K562 (cell line): ENCODE data around the gene EML1. TPM values are rescaled to one million over a fixed set of nuclear protein-coding genes. Genes with fewer than 3 reads are reported as not detected.

ENCODE experiments used
- ATAC-seq: fragments of 200-7000 bp; cut with Tn5 transposase; 3 replicates; pipeline ENCODE4 v1.9.1; 2020; ENCODE audit warnings: moderate library complexity
- BruUV-seq: library from RNA; stranded (reverse); fragments of 400-500 nt; replicated peaks from 2 replicates; lab custom pipeline; 2021; lab: Mats Ljungman, UMichigan
- CTCF ChIA-PET: fragments of 300-600 bp; formaldehyde crosslinking; extraction: SDS; loops from one replicate; lab custom pipeline; 2021; ENCODE audit warnings: low intra/inter-chr PET ratio; lab: Yijun Ruan, JAX
- POLR2A ChIA-PET: fragments of 300-600, 350-650 bp; sonication (Branson Sonifier 250); formaldehyde crosslinking; extraction: SDS; loops from one replicate; lab custom pipeline; 2021; ENCODE audit warnings: antibody characterized with exemption, inconsistent platforms; lab: Yijun Ruan, JAX
- DNase-seq, 4 experiments: peaks; one replicate each; pipeline versions ENCODE4 v3.0.0 to v3.0.0-alpha.2; 2011 to 2018; ENCODE audit warnings: low spot score in 3 of 4, mixed read lengths in 3 of 4; ENCODE audit errors: extremely low read depth in 1 of 4
- FAIRE-seq: peaks from 2 replicates; lab custom pipeline; 2011; peaks lifted over from hg19 to GRCh38; lab: Jason Lieb, UNC
- H2AFZ ChIP-seq: 2 replicates; pipeline ENCODE4 v1.6.0; 2011; ENCODE audit warnings: low read depth, low read length, control low read depth, inconsistent platforms
- H3K27ac ChIP-seq: fragments of 200-600 bp; 3 replicates; pipeline ENCODE4 v1.8.0; 2011; ENCODE audit warnings: low read depth, mild to moderate bottlenecking, control low read depth, inconsistent platforms, low read length, moderate library complexity, mixed read lengths; ENCODE audit errors: extremely low read depth
- H3K27me3 ChIP-seq, 2 experiments: fragments of 300-600 bp in 1 of 2; 2 replicates in 1 of 2; 3 replicates in 1 of 2; pipeline versions ENCODE4 v1.6.0 to v1.8.0; 2011; ENCODE audit warnings: inconsistent platforms in 2 of 2, low read length in 2 of 2, mild to moderate bottlenecking in 1 of 2, mixed read lengths in 1 of 2, moderate library complexity in 1 of 2; ENCODE audit not compliant: control insufficient read depth in 2 of 2, insufficient read depth in 2 of 2
- H3K36me3 ChIP-seq: fragments of 300-600 bp; 3 replicates; pipeline ENCODE4 v1.8.0; 2011; ENCODE audit warnings: mild to moderate bottlenecking, low read length, inconsistent platforms; ENCODE audit not compliant: control insufficient read depth, insufficient read depth
- H3K4me1 ChIP-seq, 2 experiments: fragments of 200-600 bp in 1 of 2; replicated peaks in 1 of 2; 2 replicates in 1 of 2; 3 replicates in 1 of 2; pipeline versions ENCODE4 v1.5.1 to v1.8.0; 2011; ENCODE audit warnings: inconsistent platforms in 2 of 2, low read length in 2 of 2, mild to moderate bottlenecking in 1 of 2, mixed read lengths in 1 of 2, moderate library complexity in 1 of 2; ENCODE audit not compliant: control insufficient read depth in 2 of 2, insufficient read depth in 2 of 2
- H3K4me2 ChIP-seq: 2 replicates; pipeline ENCODE4 v1.6.1; 2011; ENCODE audit warnings: low read length, control low read depth, inconsistent platforms, mixed read lengths; ENCODE audit not compliant: insufficient read depth
- H3K4me3 ChIP-seq: fragments of 200-600 bp; sonication (generic), shearing (Covaris generic); 2 replicates; pipeline ENCODE4 v1.5.1; 2016; ENCODE audit warnings: control low read depth, inconsistent platforms
- H3K79me2 ChIP-seq: fragments of 200-600 bp; 3 replicates; pipeline ENCODE4 v1.8.0; 2011; ENCODE audit warnings: low read length, inconsistent platforms; ENCODE audit not compliant: control insufficient read depth, insufficient read depth
- H3K9ac ChIP-seq, 2 experiments: 2 replicates each; pipeline versions ENCODE4 v1.6.0 to v1.6.1; 2011; ENCODE audit warnings: low read depth in 2 of 2, low read length in 2 of 2, control low read depth in 1 of 2, inconsistent platforms in 1 of 2, mild to moderate bottlenecking in 1 of 2, mixed read lengths in 1 of 2; ENCODE audit not compliant: insufficient read depth in 1 of 2
- H3K9me1 ChIP-seq: one replicate; pipeline ENCODE4 v1.6.0; 2011; ENCODE audit warnings: inconsistent platforms, mild to moderate bottlenecking, low read length, moderate library complexity; ENCODE audit not compliant: control insufficient read depth, insufficient read depth
- H3K9me3 ChIP-seq: replicated peaks from 2 replicates; pipeline ENCODE4 v1.5.1; 2011; ENCODE audit warnings: low read depth, low read length, inconsistent platforms; ENCODE audit not compliant: control insufficient read depth, insufficient read depth
- H4K20me1 ChIP-seq: replicated peaks from 2 replicates; pipeline ENCODE4 v1.6.1; 2011; ENCODE audit warnings: low read length, inconsistent platforms, mixed read lengths; ENCODE audit not compliant: control insufficient read depth, insufficient read depth
- BCL6 ChIP-seq: fragments of 250-450 bp; sonication (Bioruptor Pico); IDR thresholded peaks from 2 replicates; pipeline ENCODE4 v1.4.0; 2020
- BMI1 ChIP-seq: fragments of 150-350 bp; IDR thresholded peaks from 2 replicates; pipeline ENCODE4 v1.6.1; 2014; ENCODE audit warnings: low read length
- CHD2 ChIP-seq: IDR thresholded peaks from 2 replicates; pipeline ENCODE4 v1.6.1; 2011; ENCODE audit warnings: low read depth, low read length
- HDAC1 ChIP-seq, 2 experiments: fragments of 450-650 bp; IDR thresholded peaks; 2 replicates each; pipeline ENCODE4 v1.6.1; 2016 to 2017; ENCODE audit warnings: inconsistent platforms in 1 of 2, mild to moderate bottlenecking in 1 of 2, moderate library complexity in 1 of 2
- KDM5B ChIP-seq: fragments of 200-600 bp; sonication (generic); IDR thresholded peaks from 2 replicates; pipeline ENCODE4 v1.6.1; 2012; ENCODE audit warnings: low read depth, mild to moderate bottlenecking, moderate library complexity, low read length, control low read depth, inconsistent platforms; ENCODE audit not compliant: insufficient replicate concordance
- KLF1 ChIP-seq: fragments of 450-650 bp; IDR thresholded peaks from 2 replicates; pipeline ENCODE4 v1.6.1; 2016; ENCODE audit warnings: missing genetic modification characterization, missing compliant biosample characterization
- NCOA2 ChIP-seq, 2 experiments: fragments of 450-650 bp; IDR thresholded peaks; 2 replicates each; pipeline ENCODE4 v1.6.1; 2018; ENCODE audit warnings: mild to moderate bottlenecking in 2 of 2, moderate library complexity in 1 of 2; ENCODE audit not compliant: partially characterized antibody in 2 of 2
- PRDM10 ChIP-seq: fragments of 450-650 bp; IDR thresholded peaks from 2 replicates; pipeline ENCODE4 v1.6.1; 2018; ENCODE audit not compliant: partially characterized antibody
- RNF2 ChIP-seq: sonication (generic); IDR thresholded peaks from 2 replicates; pipeline ENCODE4 v1.6.1; 2016
- SMARCA5 ChIP-seq: fragments of 450-650 bp; IDR thresholded peaks from 2 replicates; pipeline ENCODE4 v1.6.1; 2016
- SREBF2 ChIP-seq: sonication (generic); formaldehyde crosslinking; IDR thresholded peaks from 2 replicates; pipeline ENCODE4 v1.4.0; 2020; ENCODE audit warnings: mild to moderate bottlenecking, missing genetic modification reagents
- TAF9B ChIP-seq: fragments of 450-650 bp; IDR thresholded peaks from 2 replicates; pipeline ENCODE4 v1.6.1; 2018; ENCODE audit warnings: mild to moderate bottlenecking; ENCODE audit not compliant: partially characterized antibody
- TCF7L2 ChIP-seq: fragments of 150-350 bp; IDR thresholded peaks from 2 replicates; pipeline ENCODE4 v1.6.1; 2016; ENCODE audit warnings: low read depth, mild to moderate bottlenecking, low read length, moderate library complexity
- THRAP3 ChIP-seq: fragments of 450-650 bp; IDR thresholded peaks from 2 replicates; pipeline ENCODE4 v1.6.1; 2016; ENCODE audit warnings: mild to moderate bottlenecking, inconsistent platforms, borderline replicate concordance
- ZBTB12 ChIP-seq: fragments of 250-450 bp; sonication (Bioruptor Pico); IDR thresholded peaks from 2 replicates; pipeline ENCODE4 v1.4.0; 2020
- ZBTB33 ChIP-seq: sonication (generic); formaldehyde crosslinking; IDR thresholded peaks from 2 replicates; pipeline ENCODE4 v1.8.1; 2023; ENCODE audit warnings: mild to moderate bottlenecking, missing genetic modification reagents
- ZEB2 ChIP-seq: fragments of 450-650 bp; IDR thresholded peaks from 2 replicates; pipeline ENCODE4 v1.6.1; 2016
- ZNF76 ChIP-seq: fragments of 250-450 bp; sonication (Bioruptor Pico); IDR thresholded peaks from 2 replicates; pipeline ENCODE4 v1.4.0; 2020; ENCODE audit warnings: mild to moderate bottlenecking, moderate library complexity, borderline replicate concordance
- WGBS: fragments of 100-300 bp; shearing (Covaris generic); methylation state at CpG from one replicate; pipeline ENCODE4 v1.1.6; 2016; ENCODE audit warnings: low coverage, mixed read lengths; ENCODE audit not compliant: insufficient coverage; ENCODE audit errors: missing lambda C conversion rate; 5-methylcytosine and 5-hydroxymethylcytosine counted together
- in situ Hi-C: fragments of 300-500 bp; cut with MboI; formaldehyde crosslinking; loops from 4 replicates; pipeline ENCODE4 v1.15.0; 2018; ENCODE audit warnings: inconsistent platforms, mixed read lengths
- intact Hi-C: fragments of 100-400 bp; cut with micrococcal nuclease; formaldehyde crosslinking; loops from 2 replicates; pipeline ENCODE4 v1.14.2; 2022
- polyA plus RNA-seq, 8 experiments: library from polyadenylated mRNA; depleted of rRNA in 4 of 8; stranded (reverse) in 5 of 8; unstranded in 3 of 8; fragments of >200 nt; fragmentation: Nextera tagmentation in 2 of 8; fragmentation: Illumina TruSeq in 1 of 8; extraction: Ambion mirVana in 2 of 8; extraction: Trizol in 1 of 8; gene quantifications; 2 replicates each; pipeline versions ENCODE4 v1.2.1 to v1.2.3, GENCODE V29; 2011 to 2014; ENCODE audit warnings: inconsistent platforms in 1 of 8, missing spikeins in 1 of 8
- total RNA-seq, 7 experiments: library from RNA; depleted of rRNA in 6 of 7; stranded (reverse); fragments of >200 nt in 6 of 7; fragmentation: Illumina TruSeq in 2 of 7; extraction: Trizol in 2 of 7; gene quantifications; 2 replicates each; pipeline versions ENCODE4 v1.2.1 to v1.2.3, GENCODE V29; 2011 to 2021; ENCODE audit warnings: low replicate concordance in 1 of 7

The EML1 gene
- total and polyA plus RNA-seq, 9 of the 15 experiments (the other 6 are each of a cell fraction or from before 2014, with no cell fraction given), result 0.01 to 0.35 (median 0.07) TPM; not detected in 2

- no peak for TF ChIP-seq PRDM10
- TF ChIP-seq RNF2, result no peak
- TF ChIP-seq HDAC1 (IDR thresholded peaks at IDR 0.05), result no peak
- no peak for TF ChIP-seq SMARCA5
- TF ChIP-seq KDM5B, result no peak
- TF ChIP-seq, all 486 proteins: peak for 0
Observed at GRCh38 chr14:99824776-99825175, 31.6 kb downstream of the EML1 start (continued).

DNA sequence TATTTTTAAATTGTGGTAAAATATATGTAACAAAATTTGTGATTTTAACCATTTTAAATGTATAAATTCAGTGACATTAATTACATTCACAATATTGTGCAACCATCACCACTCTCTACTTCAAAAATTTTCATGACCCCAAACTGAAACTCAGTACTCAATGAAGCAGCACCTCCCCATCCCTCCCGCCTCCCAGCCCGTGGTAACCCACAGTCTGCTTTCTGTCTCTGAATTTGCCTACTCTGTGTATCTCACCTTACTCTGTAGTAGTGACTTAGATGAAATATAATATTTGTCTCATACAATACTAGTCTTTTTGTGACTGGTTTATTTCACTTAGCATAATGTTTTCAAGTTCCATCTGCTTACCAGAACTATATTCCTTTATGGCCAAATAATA, 36.2 kb downstream of the EML1 start:
- Histone ChIP-seq H3K9me1 (no peaks in the 10 kb centered on the region), H4K20me1 (no peaks in the 10 kb centered on the region), H3K4me1 (no peaks in the 10 kb centered on the region), H3K4me3 (no peak overlapping the region), H3K79me2 (no peaks in the 10 kb centered on the region), H3K36me3 (no peaks in the 10 kb centered on the region), H3K27me3 (peaks cover 1 to 9% of the 10 kb centered on the region in 2 experiments), H2AFZ (no peak overlapping the region), H3K9me3 (no peaks in the 10 kb centered on the region), H3K27ac (no peak overlapping the region), H3K4me2 (no peak overlapping the region), H3K9ac (no peak overlapping the region)
- no TSS peak for BruUV-seq
- DNase-seq (no peak), ATAC-seq (no peak), FAIRE-seq (no peak)
- POLR2A ChIA-PET, result no interaction called here
- intact Hi-C loops (no loop called here), in situ Hi-C loops (no loop called here)
- CTCF ChIA-PET, result no interaction called here
- WGBS, result 5% methylated on average over 2 of the region's 2 CpGs
- TF ChIP-seq SREBF2 (CRISPR knock-in tag) (no peak), NCOA2 (IDR thresholded peaks at IDR 0.05; ENCODE audit: partially characterized antibody in 2 of 2) (no peak), TCF7L2 (no peak), ZBTB12 (CRISPR knock-in tag) (no peak), THRAP3 (no peak), KLF1 (tag) (no peak), ZNF76 (CRISPR knock-in tag) (no peak), BCL6 (CRISPR knock-in tag) (no peak), CHD2 (no peak), ZBTB33 (CRISPR knock-in tag) (no peak), ZEB2 (no peak), BMI1 (no peak), TAF9B (no peak)
